Testis (tissue), 3 donors: ENCODE measurements around the gene CPZ. TPM values are rescaled to one million over a fixed set of nuclear protein-coding genes. Genes with fewer than 3 reads are reported as not detected.

ENCODE experiments used
- DNase-seq: peaks from one replicate; pipeline ENCODE4 v3.0.0-alpha.2; 2019
- H3K27ac ChIP-seq, 2 donors: fragments of 200-600 bp; sonication (generic); one replicate each; pipeline ENCODE4 v1.5.1; 2019
- H3K27me3 ChIP-seq: fragments of 200-600 bp; sonication (generic); one replicate; pipeline ENCODE4 v1.5.1; 2019
- H3K36me3 ChIP-seq: fragments of 200-600 bp; sonication (generic); one replicate; pipeline ENCODE4 v1.5.1; 2017; ENCODE audit warnings: low read depth; ENCODE audit errors: missing control alignments
- H3K4me1 ChIP-seq: fragments of 200-600 bp; sonication (generic); one replicate; pipeline ENCODE4 v1.5.1; 2019
- H3K4me3 ChIP-seq, 2 donors: fragments of 200-600 bp; sonication (generic); one replicate each; pipeline ENCODE4 v1.5.1; 2017 to 2019
- H3K9me3 ChIP-seq: fragments of 200-600 bp; sonication (generic); one replicate; pipeline ENCODE4 v1.5.1; 2017
- CTCF ChIP-seq, 3 experiments: fragments of 450-650 bp in 2 of 3; fragments of 200-600 bp in 1 of 3; sonication (generic) in 1 of 3; IDR thresholded peaks; one replicate each; pipeline ENCODE4 v1.5.1; 2016 to 2019; ENCODE audit warnings: antibody characterized with exemption in 3 of 3, mild to moderate bottlenecking in 2 of 3, moderate library complexity in 1 of 3
- POLR2A ChIP-seq: fragments of 450-650 bp; IDR thresholded peaks from one replicate; pipeline ENCODE4 v1.6.1; 2017; ENCODE audit warnings: antibody characterized with exemption, mild to moderate bottlenecking, moderate library complexity
- WGBS, 2 donors: methylation state at CpG; one replicate each; pipeline ENCODE4 v1.1.5; 2018; 5-methylcytosine and 5-hydroxymethylcytosine counted together
- intact Hi-C: fragments of 100-400 bp; cut with DNase I; formaldehyde crosslinking; loops from one replicate; pipeline ENCODE4 v1.15.1; 2023; ENCODE audit warnings: low total_unique reads
- polyA plus RNA-seq: library from polyadenylated mRNA; stranded (reverse); fragments of 350-450 nt; fragmentation: Illumina TruSeq; extraction: RNeasy Lipid Tissue Mini Kit (QIAGEN cat#74804); gene quantifications from one replicate; pipeline ENCODE4 v1.2.3, GENCODE V29; 2014; ENCODE audit warnings: low read depth, low replicate concordance; ENCODE audit not compliant: insufficient read depth
- total RNA-seq, 2 donors: library from RNA; depleted of rRNA; stranded (reverse); fragments of >200 nt; gene quantifications; one replicate each; pipeline ENCODE4 v1.2.3, GENCODE V29; 2016

The CPZ gene
- total and polyA plus RNA-seq, 3 donors from 2014 or later: 2.0 to 21.9 (median 10.2) TPM

GRCh38 chr4:8582436-8582835, 10.1 kb upstream of the CPZ start:
- DNase-seq: no peak
- WGBS, 2 donors: 92% methylated on average over 11 to 12 of the region's 12 CpGs
- intact Hi-C loops: no loop called here

GRCh38 chr4:8582941-8583654, 9.5 kb upstream of the CPZ start:
- TF ChIP-seq POLR2A (no peak), CTCF (IDR thresholded peaks at IDR 0.05) (no peak)
- DNase-seq: no peak

More at GRCh38 chr4:8582436-8582835, 10.1 kb upstream of the CPZ start:
- Histone ChIP-seq H3K9me3 (no peaks in the 10 kb centered on the region), H3K36me3 (no peaks in the 10 kb centered on the region), H3K4me1 (no peaks in the 10 kb centered on the region), H3K4me3 (no peak overlapping the region), H3K27ac (no peak overlapping the region), H3K27me3 (no peaks in the 10 kb centered on the region)
- TF ChIP-seq CTCF (IDR thresholded peaks at IDR 0.05) (no peak), POLR2A (no peak)

GRCh38 chr4:8583655-8584025, 8.9 kb upstream of the CPZ start:
- no peak for DNase-seq
- TF ChIP-seq POLR2A: no peak
- no peak for TF ChIP-seq CTCF (IDR thresholded peaks at IDR 0.05)
- intact Hi-C loops: no loop called here
- Histone ChIP-seq H3K4me3 (no peak overlapping the region), H3K4me1 (no peaks in the 10 kb centered on the region), H3K27ac (no peak overlapping the region), H3K9me3 (no peaks in the 10 kb centered on the region), H3K36me3 (no peaks in the 10 kb centered on the region), H3K27me3 (no peaks in the 10 kb centered on the region)
- WGBS, 2 donors: 76 to 81% methylated on average over 4 of the region's 4 CpGs

More at GRCh38 chr4:8582941-8583654, 9.5 kb upstream of the CPZ start:
- intact Hi-C loops: no loop called here
- WGBS, 2 donors: 64 to 76% methylated on average over 4 to 9 of the region's 9 CpGs
- Histone ChIP-seq H3K27ac (no peak overlapping the region), H3K9me3 (no peaks in the 10 kb centered on the region), H3K4me1 (no peaks in the 10 kb centered on the region), H3K36me3 (no peaks in the 10 kb centered on the region), H3K4me3 (no peak overlapping the region), H3K27me3 (no peaks in the 10 kb centered on the region)

- WGBS, 2 donors: 46 to 58% methylated on average over 3 to 6 of the region's 6 CpGs
- Histone ChIP-seq H3K36me3 (no peaks in the 10 kb centered on the region), H3K9me3 (no peaks in the 10 kb centered on the region), H3K27ac (no peak overlapping the region), H3K4me1 (no peaks in the 10 kb centered on the region), H3K27me3 (no peaks in the 10 kb centered on the region), H3K4me3 (no peak overlapping the region)
- TF ChIP-seq POLR2A: no peak
- TF ChIP-seq CTCF (IDR thresholded peaks at IDR 0.05): no peak
- DNase-seq: no peak
- intact Hi-C loops: no loop called here
Measured at GRCh38 chr4:8585186-8585585, 7.4 kb upstream of the CPZ start.

- no peaks in the 10 kb centered on the region for H3K9me3 ChIP-seq
- H3K27ac ChIP-seq: no peak overlapping the region
- TF ChIP-seq POLR2A: no peak
- no peak for TF ChIP-seq CTCF (IDR thresholded peaks at IDR 0.05)
- intact Hi-C loops: no loop called here
- WGBS, 2 donors: 46 to 48% methylated on average over 3 to 7 of the region's 7 CpGs
- no peak for DNase-seq
- H3K4me1 ChIP-seq: no peaks in the 10 kb centered on the region
- H3K27me3 ChIP-seq: no peaks in the 10 kb centered on the region
- H3K4me3 ChIP-seq: no peak overlapping the region
- no peaks in the 10 kb centered on the region for H3K36me3 ChIP-seq
Measured at GRCh38 chr4:8585721-8586212, 6.8 kb upstream of the CPZ start.
